Suprapubic skin (tissue), 4 donors: ENCODE results near the gene NFIA.

ENCODE experiments used
- EP300 ChIP-seq: sonication (generic); formaldehyde crosslinking; IDR thresholded peaks from one replicate; pipeline ENCODE4 v1.6.1; 2017; ENCODE audit warnings: antibody characterized with exemption
- POLR2A ChIP-seq, 2 donors: fragments of 450-650 bp; IDR thresholded peaks; one replicate each; pipeline ENCODE4 v1.6.1; 2017; ENCODE audit warnings: antibody characterized with exemption in 2 of 2, mild to moderate bottlenecking in 2 of 2, moderate library complexity in 2 of 2
- POLR2AphosphoS5 ChIP-seq, 3 donors: sonication (generic); formaldehyde crosslinking; IDR thresholded peaks; one replicate each; pipeline ENCODE4 v1.6.1; 2017; ENCODE audit warnings: antibody characterized with exemption in 3 of 3
- TF ChIP-seq, protein P1 (sequence below), 2 donors: fragments of 200-600 bp in 1 of 2; fragments of 450-650 bp in 1 of 2; sonication (generic) in 1 of 2; IDR thresholded peaks; one replicate each; pipeline ENCODE4 v1.5.1; 2016 to 2019; ENCODE audit warnings: antibody characterized with exemption in 2 of 2, mild to moderate bottlenecking in 1 of 2, moderate library complexity in 1 of 2

DNA sequence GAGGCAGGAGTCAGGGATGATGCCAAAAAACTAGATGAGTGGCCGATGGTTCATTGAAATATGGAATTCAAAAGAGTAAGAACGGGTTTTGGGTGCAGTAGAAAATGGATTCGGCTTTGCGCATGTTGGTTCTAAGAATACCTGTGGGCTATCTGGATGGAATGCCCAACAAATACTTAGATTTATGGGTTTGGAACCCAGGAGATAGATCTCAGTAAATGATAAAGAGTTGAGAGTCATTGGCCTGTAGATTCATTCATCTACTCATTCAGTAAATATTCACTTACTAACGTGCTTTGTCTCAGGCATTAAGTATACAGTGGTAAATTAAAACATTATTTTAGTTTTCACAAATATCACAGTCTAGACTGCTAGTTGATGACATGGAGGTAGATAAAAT, 247.7 kb downstream of the NFIA start:
- TF ChIP-seq, protein P1, sequence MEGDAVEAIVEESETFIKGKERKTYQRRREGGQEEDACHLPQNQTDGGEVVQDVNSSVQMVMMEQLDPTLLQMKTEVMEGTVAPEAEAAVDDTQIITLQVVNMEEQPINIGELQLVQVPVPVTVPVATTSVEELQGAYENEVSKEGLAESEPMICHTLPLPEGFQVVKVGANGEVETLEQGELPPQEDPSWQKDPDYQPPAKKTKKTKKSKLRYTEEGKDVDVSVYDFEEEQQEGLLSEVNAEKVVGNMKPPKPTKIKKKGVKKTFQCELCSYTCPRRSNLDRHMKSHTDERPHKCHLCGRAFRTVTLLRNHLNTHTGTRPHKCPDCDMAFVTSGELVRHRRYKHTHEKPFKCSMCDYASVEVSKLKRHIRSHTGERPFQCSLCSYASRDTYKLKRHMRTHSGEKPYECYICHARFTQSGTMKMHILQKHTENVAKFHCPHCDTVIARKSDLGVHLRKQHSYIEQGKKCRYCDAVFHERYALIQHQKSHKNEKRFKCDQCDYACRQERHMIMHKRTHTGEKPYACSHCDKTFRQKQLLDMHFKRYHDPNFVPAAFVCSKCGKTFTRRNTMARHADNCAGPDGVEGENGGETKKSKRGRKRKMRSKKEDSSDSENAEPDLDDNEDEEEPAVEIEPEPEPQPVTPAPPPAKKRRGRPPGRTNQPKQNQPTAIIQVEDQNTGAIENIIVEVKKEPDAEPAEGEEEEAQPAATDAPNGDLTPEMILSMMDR (IDR thresholded peaks at IDR 0.05) = no peak
- TF ChIP-seq POLR2AphosphoS5 (IDR thresholded peaks at IDR 0.05) (no peak), POLR2A (IDR thresholded peaks at IDR 0.05) (no peak), EP300 (no peak)
